GM12873 (cell line): ENCODE data around the gene ZNF214.

ENCODE experiments used
- CTCF ChIP-seq: IDR thresholded peaks from 2 replicates; pipeline ENCODE4 v1.5.1; 2012; ENCODE audit warnings: low read depth, mild to moderate bottlenecking, moderate library complexity, low read length, control low read depth; ENCODE audit not compliant: insufficient read depth; ENCODE audit errors: missing control alignments

ZNF214 gene

GRCh38 chr11:7034019-7034418 is 13.9 kb upstream of the ZNF214 start:
- TF ChIP-seq CTCF: no peak

- TF ChIP-seq CTCF: no peak
These were observed 12.5 kb upstream of the ZNF214 start for GRCh38 chr11:7032692-7033091.

GRCh38 chr11:7031471-7031871 is 11.3 kb upstream of the ZNF214 start:
- no peak for TF ChIP-seq CTCF

GRCh38 chr11:7030836-7031235 is 10.7 kb upstream of the ZNF214 start:
- TF ChIP-seq CTCF: no peak

GRCh38 chr11:7028141-7028540 is 8.0 kb upstream of the ZNF214 start:
- TF ChIP-seq CTCF: no peak

GRCh38 chr11:7021318-7021717 is 1.2 kb upstream of the ZNF214 start:
- TF ChIP-seq CTCF: no peak

- no peak for TF ChIP-seq CTCF
These were observed 505 bp downstream of the ZNF214 start for GRCh38 chr11:7019500-7020182.
